KOPT-K1 (cell line): ENCODE measurements around the gene TNFAIP2.
"Not testable (repeated sequence)": the region's sequence is repeated elsewhere in the genome, so short reads cannot be mapped to it uniquely, and the experiment has no call there.

Experiments
- H3K27ac ChIP-seq: fragments of 200-600 bp; sonication (generic); 2 replicates; pipeline ENCODE4 v1.5.1; 2016; ENCODE audit warnings: antibody characterized with exemption, mild to moderate bottlenecking, low read depth, low read length; ENCODE audit not compliant: poor library complexity, severe bottlenecking
- H3K36me3 ChIP-seq: fragments of 200-600 bp; sonication (generic); 2 replicates; pipeline ENCODE4 v1.5.1; 2017; ENCODE audit warnings: antibody characterized with exemption, mild to moderate bottlenecking, low read length, moderate library complexity; ENCODE audit not compliant: insufficient read depth
- H3K9me3 ChIP-seq: fragments of 200-600 bp; sonication (generic); 2 replicates; pipeline ENCODE4 v1.5.1; 2017; ENCODE audit warnings: antibody characterized with exemption, low read length, mild to moderate bottlenecking; ENCODE audit not compliant: insufficient read depth, poor library complexity, severe bottlenecking

TNFAIP2 gene

GRCh38 chr14:103161054-103161397 is 37.8 kb downstream of the TNFAIP2 start:
- Histone ChIP-seq H3K36me3 (no peaks in the 10 kb centered on the region), H3K9me3 (peaks cover 23% of the 10 kb centered on the region), H3K27ac (no peak overlapping the region)

GRCh38 chr14:103163199-103163598 is 39.9 kb downstream of the TNFAIP2 start:
- Histone ChIP-seq H3K36me3 (no peaks in the 10 kb centered on the region), H3K9me3 (peaks cover 25% of the 10 kb centered on the region), H3K27ac (no peak overlapping the region)

GRCh38 chr14:103164006-103164405 is 40.7 kb downstream of the TNFAIP2 start:
- Histone ChIP-seq H3K36me3 (no peaks in the 10 kb centered on the region), H3K27ac (no peak overlapping the region), H3K9me3 (peaks cover 30% of the 10 kb centered on the region)

GRCh38 chr14:103164779-103165178 is 41.5 kb downstream of the TNFAIP2 start:
- no peak overlapping the region for H3K27ac ChIP-seq
- H3K9me3 ChIP-seq = peaks cover 32% of the 10 kb centered on the region
- H3K36me3 ChIP-seq = no peaks in the 10 kb centered on the region

- Histone ChIP-seq H3K9me3 (peaks cover 38% of the 10 kb centered on the region), H3K27ac (no peak overlapping the region), H3K36me3 (no peaks in the 10 kb centered on the region)
Observed at GRCh38 chr14:103165323-103165722, 42.1 kb downstream of the TNFAIP2 start.

GRCh38 chr14:103169954-103170353 is 46.7 kb downstream of the TNFAIP2 start:
- Histone ChIP-seq H3K27ac (no peak overlapping the region), H3K36me3 (no peaks in the 10 kb centered on the region), H3K9me3 (peaks cover 46% of the 10 kb centered on the region)

GRCh38 chr14:103171206-103171605 is 47.9 kb downstream of the TNFAIP2 start:
- H3K27ac ChIP-seq, H3K36me3 ChIP-seq: not testable (repeated sequence)
- H3K9me3 ChIP-seq = peaks cover 52% of the 10 kb centered on the region

GRCh38 chr14:103172921-103173320 is 49.7 kb downstream of the TNFAIP2 start:
- Histone ChIP-seq H3K27ac (no peak overlapping the region), H3K36me3 (no peaks in the 10 kb centered on the region), H3K9me3 (peaks cover 52% of the 10 kb centered on the region)

GRCh38 chr14:103173887-103174286 is 50.6 kb downstream of the TNFAIP2 start:
- H3K9me3 ChIP-seq = peaks cover 46% of the 10 kb centered on the region
- H3K27ac ChIP-seq = not testable (repeated sequence)

GRCh38 chr14:103176176-103176575 is 52.9 kb downstream of the TNFAIP2 start:
- not testable (repeated sequence) for H3K36me3 ChIP-seq, H3K27ac ChIP-seq
- peaks cover 30% of the 10 kb centered on the region for H3K9me3 ChIP-seq

More at GRCh38 chr14:103173887-103174286, 50.6 kb downstream of the TNFAIP2 start:
- H3K36me3 ChIP-seq = not testable (repeated sequence)

- Histone ChIP-seq H3K36me3 (no peaks in the 10 kb centered on the region), H3K27ac (no peak overlapping the region), H3K9me3 (peaks cover 30% of the 10 kb centered on the region)
Observed at GRCh38 chr14:103177376-103177775, 54.1 kb downstream of the TNFAIP2 start.

- Histone ChIP-seq H3K27ac (no peak overlapping the region), H3K36me3 (no peaks in the 10 kb centered on the region), H3K9me3 (peaks cover 21% of the 10 kb centered on the region)
Observed at GRCh38 chr14:103178521-103178920, 55.3 kb downstream of the TNFAIP2 start.

GRCh38 chr14:103179094-103179493 is 55.8 kb downstream of the TNFAIP2 start:
- Histone ChIP-seq H3K36me3 (no peaks in the 10 kb centered on the region), H3K27ac (no peak overlapping the region), H3K9me3 (peaks cover 15% of the 10 kb centered on the region)

GRCh38 chr14:103180331-103180730 is 57.1 kb downstream of the TNFAIP2 start:
- H3K36me3 ChIP-seq = no peaks in the 10 kb centered on the region

GRCh38 chr14:103184046-103184445 is 60.8 kb downstream of the TNFAIP2 start:
- no peaks in the 10 kb centered on the region for H3K36me3 ChIP-seq
- H3K9me3 ChIP-seq = no peaks in the 10 kb centered on the region
- no peak overlapping the region for H3K27ac ChIP-seq

More at GRCh38 chr14:103180331-103180730, 57.1 kb downstream of the TNFAIP2 start:
- no peak overlapping the region for H3K27ac ChIP-seq
- H3K9me3 ChIP-seq = peaks cover 3% of the 10 kb centered on the region

GRCh38 chr14:103185051-103186029 is 62.1 kb downstream of the TNFAIP2 start:
- Histone ChIP-seq H3K36me3 (no peaks in the 10 kb centered on the region), H3K27ac (no peak overlapping the region), H3K9me3 (no peaks in the 10 kb centered on the region)
